PFSK-1 (cell line): ENCODE measurements around the gene COL23A1.

ENCODE experiments used
- FOXP2 ChIP-seq: optimal IDR thresholded peaks from 2 replicates; pipeline ENCODE3; 2011; ENCODE audit warnings: borderline replicate concordance, control low read depth, inconsistent platforms; ENCODE audit not compliant: insufficient read depth; ENCODE audit errors: extremely low read length, extremely low read depth
- POLR2AphosphoS5 ChIP-seq: IDR thresholded peaks from 2 replicates; pipeline ENCODE4 v1.6.1; 2012; ENCODE audit warnings: low read depth, mild to moderate bottlenecking, control low read depth, low read length, moderate library complexity
- SIN3A ChIP-seq: IDR thresholded peaks from 2 replicates; pipeline ENCODE4 v1.6.1; 2012; ENCODE audit warnings: mild to moderate bottlenecking, low read length, moderate library complexity, borderline replicate concordance; ENCODE audit not compliant: insufficient read depth
- TAF1 ChIP-seq: IDR thresholded peaks from 2 replicates; pipeline ENCODE4 v1.6.1; 2012; ENCODE audit warnings: low read length, control low read depth, borderline replicate concordance; ENCODE audit not compliant: insufficient read depth
- TF ChIP-seq, protein P1 (sequence below), 2 experiments: IDR thresholded peaks; 2 replicates each; pipeline versions ENCODE4 v1.6.1 to v1.8.0; 2011 to 2012; ENCODE audit warnings: low read depth in 2 of 2, low read length in 2 of 2, control low read depth in 1 of 2, inconsistent platforms in 1 of 2, mild to moderate bottlenecking in 1 of 2, moderate library complexity in 1 of 2; ENCODE audit not compliant: insufficient read depth in 1 of 2

The COL23A1 gene

DNA sequence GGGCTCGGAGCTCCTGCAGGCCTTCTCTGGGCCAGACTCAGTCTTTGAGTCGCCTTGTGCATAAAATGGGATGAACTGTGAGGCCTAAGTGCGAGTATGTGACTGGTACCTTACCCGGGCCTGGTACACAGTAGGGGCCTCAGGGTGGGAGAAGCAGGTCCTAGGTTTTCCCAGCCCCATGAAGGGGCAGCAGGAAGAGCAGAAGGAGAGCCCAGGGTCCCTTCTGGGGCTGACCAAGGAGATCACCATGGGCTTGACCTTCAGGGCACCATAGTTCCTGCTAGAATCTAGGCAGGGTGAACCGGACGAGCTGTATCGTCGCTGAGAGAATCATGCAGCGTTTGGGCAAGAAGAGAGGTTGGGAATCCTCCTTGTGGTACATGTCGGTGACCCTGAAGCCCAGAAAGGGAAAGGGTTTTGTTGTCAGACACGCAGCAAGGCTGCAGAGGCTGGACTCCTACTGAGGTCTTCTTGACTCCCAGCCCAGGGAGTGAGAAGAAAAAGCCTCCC lies 357.2 kb downstream of the COL23A1 start:
- TF ChIP-seq SIN3A (no peak), FOXP2 (no peak), POLR2AphosphoS5 (no peak), TAF1 (no peak)
- TF ChIP-seq, protein P1, sequence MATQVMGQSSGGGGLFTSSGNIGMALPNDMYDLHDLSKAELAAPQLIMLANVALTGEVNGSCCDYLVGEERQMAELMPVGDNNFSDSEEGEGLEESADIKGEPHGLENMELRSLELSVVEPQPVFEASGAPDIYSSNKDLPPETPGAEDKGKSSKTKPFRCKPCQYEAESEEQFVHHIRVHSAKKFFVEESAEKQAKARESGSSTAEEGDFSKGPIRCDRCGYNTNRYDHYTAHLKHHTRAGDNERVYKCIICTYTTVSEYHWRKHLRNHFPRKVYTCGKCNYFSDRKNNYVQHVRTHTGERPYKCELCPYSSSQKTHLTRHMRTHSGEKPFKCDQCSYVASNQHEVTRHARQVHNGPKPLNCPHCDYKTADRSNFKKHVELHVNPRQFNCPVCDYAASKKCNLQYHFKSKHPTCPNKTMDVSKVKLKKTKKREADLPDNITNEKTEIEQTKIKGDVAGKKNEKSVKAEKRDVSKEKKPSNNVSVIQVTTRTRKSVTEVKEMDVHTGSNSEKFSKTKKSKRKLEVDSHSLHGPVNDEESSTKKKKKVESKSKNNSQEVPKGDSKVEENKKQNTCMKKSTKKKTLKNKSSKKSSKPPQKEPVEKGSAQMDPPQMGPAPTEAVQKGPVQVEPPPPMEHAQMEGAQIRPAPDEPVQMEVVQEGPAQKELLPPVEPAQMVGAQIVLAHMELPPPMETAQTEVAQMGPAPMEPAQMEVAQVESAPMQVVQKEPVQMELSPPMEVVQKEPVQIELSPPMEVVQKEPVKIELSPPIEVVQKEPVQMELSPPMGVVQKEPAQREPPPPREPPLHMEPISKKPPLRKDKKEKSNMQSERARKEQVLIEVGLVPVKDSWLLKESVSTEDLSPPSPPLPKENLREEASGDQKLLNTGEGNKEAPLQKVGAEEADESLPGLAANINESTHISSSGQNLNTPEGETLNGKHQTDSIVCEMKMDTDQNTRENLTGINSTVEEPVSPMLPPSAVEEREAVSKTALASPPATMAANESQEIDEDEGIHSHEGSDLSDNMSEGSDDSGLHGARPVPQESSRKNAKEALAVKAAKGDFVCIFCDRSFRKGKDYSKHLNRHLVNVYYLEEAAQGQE (IDR thresholded peaks at IDR 0.05; ENCODE audit: insufficient read depth in 1 of 2, low read depth in 2 of 2, low read length in 2 of 2), result no peak; a peak in 1 of 4 replicates

DNA sequence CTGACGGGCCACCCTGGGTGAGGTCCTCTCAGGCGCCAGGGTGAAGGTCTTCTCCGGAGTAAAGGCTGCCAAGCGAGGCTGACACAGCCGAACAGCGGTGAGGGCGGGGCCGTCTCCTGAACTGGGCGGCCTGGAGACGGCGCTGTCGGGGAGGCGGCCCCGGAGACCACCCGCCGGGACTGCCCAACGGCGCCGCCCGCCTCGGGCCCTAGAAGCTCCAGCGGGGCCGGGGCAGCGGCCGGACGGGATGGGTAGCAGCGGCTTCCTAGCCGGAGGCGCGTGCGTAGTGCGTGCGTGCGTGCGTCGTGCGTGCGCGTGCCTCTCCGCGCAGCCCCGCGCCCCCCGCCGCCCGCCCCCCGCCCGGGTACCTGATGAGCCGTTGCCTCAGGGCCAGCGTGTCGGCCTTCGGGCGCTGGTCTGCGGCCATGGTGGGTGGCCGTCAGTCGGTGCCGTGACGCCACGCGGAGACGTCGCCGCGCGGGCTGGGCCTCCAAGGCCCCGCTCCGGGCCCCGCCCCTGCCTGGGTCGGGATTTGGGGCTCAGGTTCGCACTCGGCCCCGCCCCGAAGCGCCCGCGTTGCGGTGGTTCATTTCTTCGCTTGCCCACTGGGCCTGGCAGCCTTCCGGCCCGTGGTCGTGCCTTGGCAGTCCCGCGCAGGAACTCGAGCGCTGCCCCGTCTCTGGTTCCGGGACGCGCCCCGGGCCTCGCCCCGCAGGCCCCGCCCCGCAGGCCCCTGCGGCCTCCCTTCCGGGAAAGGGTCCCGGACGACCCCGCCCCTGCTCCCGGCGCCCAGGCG lies 357.9 kb downstream of the COL23A1 start, which contains the start of gene PHYKPL:
PHYKPL (minus strand) TSS at position 679 of the 796 bp plus-strand sequence; CDS start at position 427, 252 bp downstream.
- TF ChIP-seq POLR2AphosphoS5 (no peak; the same call in none of the 2 replicates), TAF1 (0 out of 2 replicates have a peak, but pooled peaks have one; percentile 22)

DNA sequence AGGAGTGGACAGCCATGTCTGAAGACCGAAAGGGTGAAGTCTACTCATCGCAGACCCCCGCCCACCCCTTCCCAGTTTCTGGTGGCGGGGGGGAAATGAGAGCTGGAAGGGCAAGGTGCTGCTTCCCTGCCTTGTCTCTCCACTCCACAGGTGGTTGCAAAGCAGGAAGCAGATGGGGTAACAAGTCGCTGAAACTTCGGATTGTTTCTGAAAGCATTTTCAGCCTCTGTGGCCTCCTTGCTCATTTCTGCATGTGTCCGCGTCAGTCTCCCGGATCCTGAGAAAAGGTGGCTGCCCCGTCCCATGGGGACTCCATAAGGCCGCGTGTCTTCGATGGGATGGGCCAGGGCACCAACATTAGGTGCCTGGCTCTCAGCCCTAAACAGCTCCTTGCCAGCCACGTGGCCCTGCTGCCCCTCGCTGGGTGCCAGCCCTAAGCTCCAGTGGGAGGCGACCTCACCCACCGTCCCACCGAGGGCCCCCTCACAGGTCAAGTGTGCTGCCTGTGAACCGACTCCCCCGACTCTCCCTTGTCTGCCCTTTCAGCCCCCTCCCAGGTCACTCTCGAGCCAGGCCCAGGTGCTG lies 358.6 kb downstream of the COL23A1 start:
- TF ChIP-seq, protein P1 (IDR thresholded peaks at IDR 0.05; ENCODE audit: insufficient read depth in 1 of 2, low read depth in 2 of 2, low read length in 2 of 2), result no peak
- TF ChIP-seq TAF1 (no peak), POLR2AphosphoS5 (no peak), SIN3A (no peak)

DNA sequence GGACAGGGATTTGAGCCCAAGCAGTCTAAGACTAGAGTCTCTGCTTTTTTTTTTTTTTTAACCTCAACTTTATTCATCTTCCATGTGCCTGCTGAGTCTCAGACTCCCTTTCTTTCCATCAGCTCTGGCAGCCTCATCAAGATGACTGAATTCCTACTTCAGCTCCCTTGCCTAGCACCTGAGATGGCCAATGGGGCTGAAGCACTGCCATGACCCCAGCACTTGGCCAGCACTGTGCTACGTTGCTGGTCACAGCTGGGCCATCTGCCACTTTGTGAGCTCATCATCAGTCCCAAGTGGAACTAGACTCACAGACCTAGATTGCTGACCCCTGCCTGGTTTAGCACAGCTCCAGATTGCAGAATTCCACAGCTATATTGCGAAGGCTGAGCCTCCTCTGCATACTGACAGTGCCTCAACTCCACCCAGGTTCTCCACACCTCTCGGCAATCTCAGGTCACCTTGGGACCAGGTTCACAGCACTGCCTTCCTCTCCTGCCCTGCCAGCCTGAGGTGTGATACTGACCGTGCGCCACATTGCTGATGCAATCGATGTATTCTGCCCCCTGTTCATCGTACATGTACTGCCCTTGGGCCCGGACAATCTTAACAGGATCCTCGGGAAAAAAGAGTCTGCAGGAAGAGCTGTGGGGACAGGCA lies 359.2 kb downstream of the COL23A1 start:
- TF ChIP-seq, protein P1 (IDR thresholded peaks at IDR 0.05; ENCODE audit: insufficient read depth in 1 of 2, low read depth in 2 of 2, low read length in 2 of 2), result no peak
- no peak for TF ChIP-seq FOXP2
- no peak for TF ChIP-seq TAF1
- TF ChIP-seq POLR2AphosphoS5, result no peak
- no peak for TF ChIP-seq SIN3A

DNA sequence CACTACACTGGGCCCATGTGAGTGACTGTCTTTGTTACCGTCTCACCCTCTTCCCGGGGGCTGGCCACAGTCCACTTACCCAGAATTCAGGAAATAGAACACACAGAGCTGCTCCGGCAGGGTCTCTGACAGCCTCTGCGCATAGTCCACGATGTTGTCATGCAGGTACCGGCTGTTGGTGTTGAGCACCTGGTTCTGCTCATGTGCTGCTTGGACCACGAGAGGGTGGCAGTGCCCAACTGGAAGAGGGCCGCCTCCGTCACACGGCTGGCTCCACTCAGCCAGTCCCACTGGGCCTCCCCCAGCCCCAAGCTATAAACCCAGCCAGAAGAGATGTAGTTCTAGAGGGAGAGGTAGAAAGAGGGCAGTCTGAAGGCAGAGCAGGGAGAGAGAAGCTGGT lies 360.3 kb downstream of the COL23A1 start:
- TF ChIP-seq TAF1 (no peak), SIN3A (no peak), FOXP2 (no peak)

DNA sequence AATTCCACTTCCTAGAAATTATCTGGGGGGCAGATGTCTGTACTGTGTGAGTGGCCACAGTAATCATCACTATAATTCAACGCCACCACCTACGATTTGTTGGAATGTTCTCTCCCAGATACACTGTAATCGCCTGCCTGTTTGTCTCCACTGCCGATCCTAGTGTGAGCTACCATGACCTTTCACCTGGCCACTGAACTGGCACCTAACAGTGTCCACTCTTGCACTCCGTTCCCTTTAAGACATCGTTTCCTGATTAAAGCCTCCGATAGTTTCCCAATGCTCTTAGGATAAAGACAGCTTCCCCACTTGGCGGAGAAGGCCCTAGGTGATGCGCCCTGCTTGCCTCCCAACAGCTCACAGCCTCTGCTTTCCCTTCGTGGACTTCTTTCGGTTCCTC lies 361.6 kb downstream of the COL23A1 start:
- TF ChIP-seq POLR2AphosphoS5, result no peak
- TF ChIP-seq, protein P1 (IDR thresholded peaks at IDR 0.05; ENCODE audit: insufficient read depth in 1 of 2, low read depth in 2 of 2, low read length in 2 of 2), result no peak
- TF ChIP-seq SIN3A, result no peak
- no peak for TF ChIP-seq TAF1
- no peak for TF ChIP-seq FOXP2
